Right lobe of liver (tissue), 6 donors: ENCODE results near the gene BPIFB4. TPM values are rescaled to one million over a fixed set of nuclear protein-coding genes. Genes with fewer than 3 reads are reported as not detected.

Experiments
- ATAC-seq, 4 donors: fragments of 200-7000 bp; cut with Tn5 transposase; one replicate each; pipeline ENCODE4 v1.9.1; 2020; ENCODE audit warnings: mild to moderate bottlenecking in 4 of 4, moderate library complexity in 4 of 4
- DNase-seq, 3 donors: peaks; one replicate each; pipeline ENCODE4 v3.0.0-alpha.2; 2020
- H3K27ac ChIP-seq, 3 donors: fragments of 200-600 bp; one replicate each; pipeline ENCODE4 v1.8.0; 2022
- H3K27me3 ChIP-seq, 2 donors: fragments of 200-600 bp; one replicate each; pipeline ENCODE4 v1.8.0; 2022
- H3K36me3 ChIP-seq, 4 donors: fragments of 200-600 bp; sonication (generic) in 1 of 4; one replicate each; pipeline versions ENCODE4 v1.5.1 to v1.8.0; 2017 to 2022; ENCODE audit warnings: control low read depth in 1 of 4
- H3K4me1 ChIP-seq, 4 donors: fragments of 200-600 bp; sonication (generic) in 1 of 4; one replicate each; pipeline versions ENCODE4 v1.5.1 to v1.8.0; 2017 to 2022; ENCODE audit warnings: control low read depth in 1 of 4
- H3K4me3 ChIP-seq, 3 donors: fragments of 200-600 bp; one replicate each; pipeline ENCODE4 v1.8.0; 2022
- H3K9me3 ChIP-seq, 4 donors: fragments of 200-600 bp; sonication (generic) in 1 of 4; one replicate each; pipeline versions ENCODE4 v1.5.1 to v1.8.0; 2017 to 2022; ENCODE audit warnings: control low read depth in 1 of 4
- POLR2A ChIP-seq: fragments of 450-650 bp; IDR thresholded peaks from one replicate; pipeline ENCODE4 v1.6.1; 2017; ENCODE audit warnings: antibody characterized with exemption, mild to moderate bottlenecking
- WGBS: methylation state at CpG from one replicate; pipeline ENCODE4 v1.1.6; 2018; ENCODE audit warnings: low coverage, low lambda C conversion rate; ENCODE audit not compliant: insufficient coverage; ENCODE audit errors: missing lambda C conversion rate; 5-methylcytosine and 5-hydroxymethylcytosine counted together
- intact Hi-C, 2 donors: fragments of 100-400 bp; cut with DNase I; formaldehyde crosslinking; loops; one replicate each; pipeline versions ENCODE4 v1.11.2 to v1.14.1; 2022
- total RNA-seq, 6 experiments: library from RNA; depleted of rRNA in 2 of 6; stranded (reverse); fragments of >200 nt in 2 of 6; fragmentation: NEBNext Ultra II Directional in 3 of 6; extraction: Animal tissue kit (Norgen Biotek cat#: 25700) in 3 of 6; gene quantifications; one replicate each; pipeline versions ENCODE4 v1.1.0 to v1.2.4, GENCODE V29; 2016 to 2023
- TF ChIP-seq, protein P1 (sequence below), 4 donors: fragments of 200-600 bp in 3 of 4; fragments of 450-650 bp in 1 of 4; IDR thresholded peaks; one replicate each; pipeline versions ENCODE4 v1.5.1 to v1.8.0; 2016 to 2022; ENCODE audit warnings: antibody characterized with exemption in 4 of 4, mild to moderate bottlenecking in 2 of 4
- donor health status: DM: no; HTN: yes; CAD: no.
- donor health status: DM: no; HTN: no; CAD: no.
- donor health status: DM: no; HTN: no; CAD: no.
- donor health status: DM: no; HTN: yes; CAD: no.
- donor health status: DM: no; HTN: yes; CAD: no.

The BPIFB4 gene
- total RNA-seq, 6 experiments from 2014 or later = not detected

DNA sequence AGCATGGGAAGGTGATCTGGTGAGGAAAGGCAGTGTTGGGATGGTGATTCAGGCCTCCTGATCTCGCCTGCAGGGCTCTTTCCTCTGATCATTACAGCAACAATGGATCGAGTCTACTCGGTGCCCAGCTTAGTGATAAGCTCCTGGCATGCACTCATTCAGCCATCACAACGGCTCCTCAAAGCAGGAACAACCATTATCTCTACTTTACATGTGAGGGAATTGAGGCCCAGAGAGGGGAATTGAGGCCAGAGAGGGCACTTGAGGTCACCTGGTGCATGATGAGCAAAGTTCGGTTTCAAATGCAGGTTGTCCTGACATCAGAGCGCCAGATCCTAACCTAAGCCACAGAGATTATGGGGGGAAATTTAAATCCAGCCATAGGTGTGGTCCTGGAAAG lies 46.5 kb downstream of the BPIFB4 start:
- Histone ChIP-seq H3K27me3 (no peaks in the 10 kb centered on the region), H3K4me3 (no peak overlapping the region), H3K9me3 (no peaks in the 10 kb centered on the region), H3K4me1 (peaks cover 0 to 45% (median 22%) of the 10 kb centered on the region in 4 donors), H3K36me3 (no peaks in the 10 kb centered on the region), H3K27ac (peak overlapping the region in 2 of 3 donors; percentile 70 to 77)
- TF ChIP-seq, protein P1, sequence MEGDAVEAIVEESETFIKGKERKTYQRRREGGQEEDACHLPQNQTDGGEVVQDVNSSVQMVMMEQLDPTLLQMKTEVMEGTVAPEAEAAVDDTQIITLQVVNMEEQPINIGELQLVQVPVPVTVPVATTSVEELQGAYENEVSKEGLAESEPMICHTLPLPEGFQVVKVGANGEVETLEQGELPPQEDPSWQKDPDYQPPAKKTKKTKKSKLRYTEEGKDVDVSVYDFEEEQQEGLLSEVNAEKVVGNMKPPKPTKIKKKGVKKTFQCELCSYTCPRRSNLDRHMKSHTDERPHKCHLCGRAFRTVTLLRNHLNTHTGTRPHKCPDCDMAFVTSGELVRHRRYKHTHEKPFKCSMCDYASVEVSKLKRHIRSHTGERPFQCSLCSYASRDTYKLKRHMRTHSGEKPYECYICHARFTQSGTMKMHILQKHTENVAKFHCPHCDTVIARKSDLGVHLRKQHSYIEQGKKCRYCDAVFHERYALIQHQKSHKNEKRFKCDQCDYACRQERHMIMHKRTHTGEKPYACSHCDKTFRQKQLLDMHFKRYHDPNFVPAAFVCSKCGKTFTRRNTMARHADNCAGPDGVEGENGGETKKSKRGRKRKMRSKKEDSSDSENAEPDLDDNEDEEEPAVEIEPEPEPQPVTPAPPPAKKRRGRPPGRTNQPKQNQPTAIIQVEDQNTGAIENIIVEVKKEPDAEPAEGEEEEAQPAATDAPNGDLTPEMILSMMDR (IDR thresholded peaks at IDR 0.05) = no peak
- no peak for TF ChIP-seq POLR2A
- DNase-seq (peak; percentile 46 to 81 (median 75)), ATAC-seq (peak; percentile 64 to 86 (median 76))
- 31% methylated on average over 4 of the region's 6 CpGs for WGBS
- intact Hi-C loops = no loop called here

DNA sequence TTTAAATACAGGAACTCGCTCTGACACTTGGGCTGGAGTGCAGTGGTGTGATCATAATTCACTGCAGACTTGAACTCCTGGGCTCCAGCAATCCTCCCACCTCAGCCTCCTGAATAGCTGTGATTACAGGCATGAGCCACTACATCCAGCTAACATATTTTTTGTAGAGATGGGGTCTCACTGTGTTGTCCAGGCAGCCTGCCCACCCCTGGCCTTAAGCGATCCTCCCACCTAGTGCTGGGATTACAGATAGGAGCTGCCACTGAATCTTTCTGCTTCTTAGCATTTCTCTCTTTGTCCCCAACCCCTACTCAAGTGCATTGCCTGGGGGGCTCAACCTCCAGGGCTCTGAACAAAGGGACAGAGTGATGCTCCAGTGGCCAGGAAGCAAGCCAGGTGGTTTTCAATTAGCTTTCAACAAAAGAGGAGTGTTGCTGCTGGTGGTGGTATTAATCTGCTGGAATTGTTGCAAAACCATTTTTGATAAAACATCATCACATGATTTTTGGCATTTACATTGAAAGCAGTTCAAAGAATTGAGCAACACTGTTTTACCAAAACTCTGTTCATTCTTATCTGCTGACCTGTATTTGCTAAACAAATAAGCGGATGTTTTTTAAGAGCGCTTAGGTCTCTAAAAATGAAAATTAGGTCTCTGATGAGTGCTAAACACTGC lies 48.1 kb downstream of the BPIFB4 start:
- Histone ChIP-seq H3K4me1 (peaks cover 0 to 45% (median 22%) of the 10 kb centered on the region in 4 donors), H3K4me3 (no peak overlapping the region), H3K9me3 (no peaks in the 10 kb centered on the region), H3K36me3 (no peaks in the 10 kb centered on the region), H3K27ac (peak overlapping the region; percentile 63 to 77 (median 70)), H3K27me3 (no peaks in the 10 kb centered on the region)
- DNase-seq (no peak), ATAC-seq (peak; percentile 48 to 66 (median 56))
- TF ChIP-seq, protein P1 (IDR thresholded peaks at IDR 0.05) = no peak
- TF ChIP-seq POLR2A = peak; percentile 24
- WGBS = 47% methylated on average over 4 of the region's 4 CpGs
- intact Hi-C loops = no loop called here

DNA sequence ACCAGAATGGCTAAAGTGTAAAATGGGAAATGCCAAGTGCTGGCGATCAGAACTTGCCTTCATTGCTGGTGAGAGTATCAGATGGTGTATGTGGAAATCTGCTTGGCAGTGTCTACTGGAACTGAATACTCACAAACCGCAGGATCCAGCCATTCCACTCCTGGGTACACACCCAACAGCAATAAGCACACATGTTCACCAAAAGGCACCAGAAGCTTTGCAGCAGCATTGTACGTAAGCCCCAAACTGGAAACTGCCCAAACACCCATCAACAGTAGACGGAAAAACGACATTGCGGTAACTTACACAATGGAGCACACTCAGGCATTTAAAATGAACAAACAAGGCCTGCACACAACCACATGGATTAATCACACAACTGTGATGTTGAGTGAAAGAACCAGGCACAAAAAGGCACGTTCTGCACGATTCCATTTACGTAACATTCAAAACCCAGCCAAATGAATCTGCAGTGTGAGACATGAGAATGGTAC lies 51.2 kb downstream of the BPIFB4 start:
- WGBS = 55% methylated on average over 9 of the region's 9 CpGs
- no peaks in the 10 kb centered on the region for H3K36me3 ChIP-seq
- TF ChIP-seq POLR2A = no peak
- TF ChIP-seq, protein P1 (IDR thresholded peaks at IDR 0.05) = no peak
- no peaks in the 10 kb centered on the region for H3K9me3 ChIP-seq
- intact Hi-C loops = no loop called here
- peaks cover 0 to 28% (median 14%) of the 10 kb centered on the region in 4 donors for H3K4me1 ChIP-seq
- peak; percentile 43 to 61 (median 51) for ATAC-seq
- no peak overlapping the region for H3K4me3 ChIP-seq
- no peaks in the 10 kb centered on the region for H3K27me3 ChIP-seq
- DNase-seq = peak in 1 of 3 donors; percentile 62
- H3K27ac ChIP-seq = no peak overlapping the region

DNA sequence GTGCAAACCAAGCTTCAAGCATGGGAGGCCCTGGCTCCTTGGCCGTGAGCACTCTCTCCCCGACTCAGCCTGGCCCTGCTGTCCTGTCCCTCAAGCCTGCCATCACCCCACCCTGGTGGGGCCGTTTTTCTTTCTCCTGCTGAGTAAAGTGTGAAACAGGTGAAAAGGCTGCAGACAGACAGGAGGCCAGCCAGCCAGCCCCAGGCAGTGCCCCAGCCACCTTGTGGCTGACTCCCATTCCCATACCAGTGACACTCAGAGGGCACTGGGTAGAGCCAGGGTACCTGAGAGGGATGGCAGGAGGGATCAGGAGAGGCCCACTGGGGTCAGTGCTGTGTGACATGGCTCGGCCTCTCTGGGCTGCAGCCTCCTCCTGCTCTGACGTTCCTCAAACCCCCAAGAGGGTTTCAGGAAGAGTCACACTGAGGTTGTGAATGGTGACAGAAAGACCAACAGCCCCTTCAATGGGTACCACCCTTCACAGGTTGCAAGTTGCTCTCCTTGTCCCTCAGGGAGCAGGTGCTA lies 52.6 kb downstream of the BPIFB4 start:
- Histone ChIP-seq H3K36me3 (no peaks in the 10 kb centered on the region), H3K4me3 (no peak overlapping the region), H3K4me1 (peaks cover 0 to 15% (median 7%) of the 10 kb centered on the region in 4 donors), H3K27me3 (no peaks in the 10 kb centered on the region), H3K27ac (no peak overlapping the region), H3K9me3 (no peaks in the 10 kb centered on the region)
- TF ChIP-seq POLR2A = no peak
- DNase-seq = no peak
- intact Hi-C loops = no loop called here
- WGBS = no CpG with 5 or more reads among the region's 5 CpGs
- ATAC-seq = no peak
